CD4-positive, alpha-beta T cell treated with Interleukin-2 at 100 ng/mL for 4 hours (primary cell): ENCODE results near the gene PCLO.
"Not testable (repeated sequence)": the region's sequence is repeated elsewhere in the genome, so short reads cannot be mapped to it uniquely, and the experiment has no call there.

Experiments
- DNase-seq: peaks from one replicate; pipeline ENCODE4 v3.0.0-alpha.2; 2020; ENCODE audit warnings: low spot score

The PCLO gene

DNA sequence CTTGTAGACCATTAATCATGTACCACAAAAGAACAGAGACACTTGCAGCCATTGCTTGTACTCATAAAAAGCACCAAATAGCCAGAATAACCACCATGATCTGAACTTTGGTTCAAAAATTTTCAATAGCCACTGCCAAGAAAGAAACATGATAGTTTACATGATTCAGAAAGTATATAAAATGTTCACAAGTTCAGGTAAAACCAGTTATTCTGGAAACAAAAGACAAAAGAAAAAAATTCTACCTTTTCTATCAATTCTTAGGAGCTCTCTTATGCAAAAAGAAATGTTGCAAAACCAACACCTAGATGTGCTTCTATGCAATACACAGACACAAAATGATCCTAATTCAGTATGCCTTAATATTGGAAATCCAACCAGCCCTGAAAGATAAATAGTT lies 108.7 kb downstream of the PCLO start:
- no peak for DNase-seq

DNA sequence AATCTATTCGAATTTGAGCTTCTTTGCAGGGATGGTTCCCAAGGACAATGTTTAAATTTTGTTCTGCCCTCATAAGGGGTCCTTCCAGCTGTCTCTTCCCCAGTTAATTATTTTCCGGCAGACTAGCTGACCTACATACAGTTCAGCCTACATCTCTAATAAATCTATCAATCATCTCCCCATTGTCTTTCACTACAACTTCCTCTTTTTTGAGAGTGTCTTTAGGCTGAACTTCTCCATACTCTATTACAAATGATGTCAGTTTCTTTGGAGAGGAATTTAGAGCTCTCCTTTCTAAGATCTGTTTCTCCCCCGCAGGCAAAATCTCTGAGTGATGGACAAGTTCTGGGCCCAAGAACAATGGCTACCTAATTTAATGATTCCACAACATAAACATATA lies 122.2 kb downstream of the PCLO start:
- DNase-seq = no peak

- DNase-seq = no peak
Observed at GRCh38 chr7:83038787-83039186, 123.9 kb downstream of the PCLO start.

DNA sequence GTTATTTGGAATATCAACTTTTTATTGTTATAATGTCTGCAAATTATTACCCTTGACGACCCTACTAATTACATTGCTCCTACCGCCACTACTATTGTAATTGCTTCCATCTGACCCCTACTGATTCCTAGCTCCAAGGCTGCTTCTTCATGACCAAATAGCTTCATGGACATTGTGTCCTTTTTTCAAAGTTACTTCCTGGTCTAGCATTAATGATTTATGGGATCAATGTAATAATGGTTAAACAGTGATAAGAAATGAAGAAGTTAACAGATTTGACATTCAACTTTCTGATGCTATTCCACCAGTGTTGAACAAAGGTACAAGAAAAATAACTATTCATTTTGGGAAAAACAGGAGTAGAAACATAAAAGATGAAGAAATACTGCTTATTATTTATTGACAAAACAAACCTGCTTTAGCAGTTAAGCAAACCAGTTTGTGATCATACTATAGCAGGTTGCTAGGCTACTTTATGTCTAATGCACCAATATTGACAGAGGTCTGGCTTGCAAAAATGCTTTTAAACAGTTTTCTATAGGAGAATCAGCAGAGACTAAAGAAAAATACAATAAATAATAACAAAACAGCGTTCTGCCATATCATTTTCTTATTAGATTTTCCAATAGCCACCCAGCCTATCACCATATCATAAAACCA lies 125.8 kb downstream of the PCLO start:
- no peak for DNase-seq

- DNase-seq = no peak
Observed at GRCh38 chr7:83036130-83036529, 126.6 kb downstream of the PCLO start.

- no peak for DNase-seq
Observed at GRCh38 chr7:83032195-83032594, 130.5 kb downstream of the PCLO start.

DNA sequence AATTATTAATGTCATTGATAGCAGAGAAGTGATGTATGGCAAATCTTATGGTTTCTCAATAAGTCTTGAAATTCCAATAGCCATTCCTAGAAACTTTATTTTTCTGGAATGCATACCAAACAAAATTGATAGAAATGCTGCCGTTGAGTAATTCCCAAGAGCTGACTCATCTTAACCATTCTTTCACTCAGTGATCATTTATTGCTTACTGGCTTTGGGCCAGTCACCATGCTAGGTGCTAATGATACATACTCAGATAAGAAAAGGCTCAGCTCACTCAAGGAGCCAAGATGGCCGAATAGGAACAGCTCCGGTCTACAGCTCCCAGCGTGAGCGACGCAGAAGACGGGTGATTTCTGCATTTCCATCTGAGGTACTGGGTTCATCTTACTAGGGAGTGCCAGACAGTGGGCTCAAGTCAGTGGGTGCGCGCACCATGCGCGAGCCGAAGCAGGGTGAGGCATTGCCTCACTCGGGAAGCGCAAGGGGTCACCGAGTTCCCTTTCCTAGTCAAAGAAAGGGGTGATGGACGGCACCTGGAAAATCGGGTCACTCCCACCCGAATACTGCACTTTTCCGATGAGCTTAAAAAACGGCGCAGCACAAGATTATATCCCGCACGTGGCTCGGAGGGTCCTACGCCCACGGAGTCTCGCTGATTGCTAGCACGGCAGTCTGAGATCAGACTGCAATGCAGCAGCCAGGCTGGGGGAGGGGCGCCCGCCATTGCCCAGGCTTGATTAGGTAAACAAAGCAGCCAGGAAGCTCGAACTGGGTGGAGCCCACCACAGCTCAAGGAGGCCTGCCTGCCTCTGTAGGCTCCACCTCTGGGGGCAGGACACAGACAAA lies 138.6 kb downstream of the PCLO start:
- DNase-seq = not testable (repeated sequence)

- DNase-seq = no peak
Observed at GRCh38 chr7:83021032-83021431, 141.7 kb downstream of the PCLO start.

DNA sequence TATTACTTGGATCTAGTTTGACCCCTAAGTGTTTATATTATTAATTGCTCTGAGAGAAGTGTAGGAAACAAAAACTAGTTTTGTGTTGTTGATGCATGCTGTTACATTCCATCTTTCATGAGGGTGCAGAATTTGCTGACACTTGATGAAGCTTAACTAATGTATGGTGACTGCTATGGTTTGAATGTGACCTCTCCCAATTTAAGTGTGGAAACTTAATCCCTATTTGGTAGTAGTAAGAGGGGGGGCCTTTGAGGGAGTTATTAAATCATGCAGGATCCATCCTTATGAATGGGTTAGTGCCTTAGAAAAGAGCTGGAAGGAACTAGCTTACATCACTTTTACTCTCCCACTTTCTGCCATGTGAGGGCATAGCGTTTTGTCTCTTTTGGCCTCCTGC lies 142.5 kb downstream of the PCLO start:
- DNase-seq = no peak

DNA sequence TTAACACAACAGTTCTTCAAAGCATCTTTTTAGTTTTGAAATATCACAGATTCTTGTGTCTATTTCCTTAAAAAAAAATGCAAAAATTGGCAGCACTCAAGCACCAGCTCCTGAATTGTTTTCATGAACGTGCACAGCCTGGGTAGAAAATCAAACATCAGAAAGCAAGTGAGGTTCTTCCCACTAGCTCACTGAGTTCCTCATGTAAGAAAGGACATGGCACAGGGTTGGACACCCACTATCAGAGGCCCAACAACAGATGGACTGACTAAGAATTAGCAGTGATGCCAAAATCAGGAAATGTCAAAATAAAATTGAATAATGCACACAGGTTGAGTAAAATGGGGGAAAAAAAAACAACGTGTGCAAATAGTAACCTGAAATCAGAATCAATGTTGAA lies 146.8 kb downstream of the PCLO start:
- no peak for DNase-seq

DNA sequence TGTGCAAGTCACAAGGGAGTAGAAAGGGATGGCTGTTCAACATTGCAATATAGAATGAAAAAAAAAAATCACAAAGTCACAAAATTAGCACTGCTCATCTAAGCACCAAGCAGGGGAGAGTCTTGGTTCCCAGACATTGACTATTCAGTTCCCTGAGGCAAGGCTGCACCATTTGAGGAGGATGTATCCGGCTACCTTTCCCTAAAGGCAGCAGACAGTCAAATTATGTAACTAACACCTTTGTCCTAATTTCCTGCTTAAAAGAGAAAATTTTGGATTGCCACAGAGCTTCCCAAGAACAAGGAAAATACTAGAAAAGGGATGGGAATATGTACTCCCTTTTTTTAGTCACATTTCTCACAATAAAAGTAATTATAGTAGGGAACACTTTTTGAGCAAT lies 148.1 kb downstream of the PCLO start:
- DNase-seq = no peak

GRCh38 chr7:83011954-83012353 lies 150.7 kb downstream of the PCLO start:
- no peak for DNase-seq

- no peak for DNase-seq
Observed at GRCh38 chr7:83005410-83005809, 157.3 kb downstream of the PCLO start.

- DNase-seq = no peak
Observed at GRCh38 chr7:83001362-83002040, 161.2 kb downstream of the PCLO start.

DNA sequence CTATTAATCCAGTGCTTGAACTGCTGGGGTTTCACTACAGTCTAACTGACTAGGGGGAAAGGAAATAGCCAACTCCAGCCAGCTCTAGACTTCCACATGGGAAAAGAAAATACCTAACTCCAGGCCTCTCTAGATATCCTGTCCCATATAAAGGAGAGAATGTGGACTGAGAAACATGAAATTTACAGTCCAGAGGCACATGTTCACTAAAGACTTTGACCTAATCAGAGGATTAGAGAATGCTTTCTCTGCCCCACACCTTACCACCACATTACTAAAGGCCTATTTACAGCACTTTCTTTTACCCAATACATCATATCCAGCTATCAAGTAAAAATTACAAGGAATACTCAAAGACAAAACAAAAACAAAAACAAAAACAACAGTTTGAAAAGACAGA lies 164.2 kb downstream of the PCLO start:
- DNase-seq = no peak

DNA sequence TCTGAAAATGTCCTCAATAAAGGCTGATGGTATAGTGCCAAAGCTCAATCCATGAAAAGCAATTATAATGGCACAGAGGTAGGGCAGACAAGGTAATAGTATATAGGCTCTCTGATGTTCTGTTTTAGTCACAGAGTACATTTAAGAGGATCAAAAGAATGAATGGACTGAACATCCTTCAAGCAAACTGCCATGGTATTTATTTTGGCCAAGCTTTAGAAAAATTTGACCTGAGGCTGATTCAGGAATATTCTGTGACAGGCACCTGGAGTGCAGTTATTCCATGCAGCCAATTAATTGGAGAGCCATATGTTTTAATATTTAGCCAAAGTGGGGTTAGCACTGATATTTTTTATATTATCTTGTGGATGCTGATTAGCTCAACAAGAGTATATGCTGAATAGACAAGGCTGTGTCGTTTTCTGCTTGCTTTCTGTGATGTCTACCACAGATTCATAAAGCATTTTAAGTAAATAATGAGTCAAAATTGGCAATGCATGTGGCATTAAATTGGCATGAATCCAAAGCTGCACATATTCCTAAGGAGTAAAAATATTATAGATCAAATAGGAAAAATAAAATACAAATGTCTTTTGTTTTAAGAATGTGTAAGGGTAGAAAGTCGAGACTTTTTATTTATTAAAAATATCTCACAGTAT lies 177.4 kb downstream of the PCLO start:
- DNase-seq = no peak

DNA sequence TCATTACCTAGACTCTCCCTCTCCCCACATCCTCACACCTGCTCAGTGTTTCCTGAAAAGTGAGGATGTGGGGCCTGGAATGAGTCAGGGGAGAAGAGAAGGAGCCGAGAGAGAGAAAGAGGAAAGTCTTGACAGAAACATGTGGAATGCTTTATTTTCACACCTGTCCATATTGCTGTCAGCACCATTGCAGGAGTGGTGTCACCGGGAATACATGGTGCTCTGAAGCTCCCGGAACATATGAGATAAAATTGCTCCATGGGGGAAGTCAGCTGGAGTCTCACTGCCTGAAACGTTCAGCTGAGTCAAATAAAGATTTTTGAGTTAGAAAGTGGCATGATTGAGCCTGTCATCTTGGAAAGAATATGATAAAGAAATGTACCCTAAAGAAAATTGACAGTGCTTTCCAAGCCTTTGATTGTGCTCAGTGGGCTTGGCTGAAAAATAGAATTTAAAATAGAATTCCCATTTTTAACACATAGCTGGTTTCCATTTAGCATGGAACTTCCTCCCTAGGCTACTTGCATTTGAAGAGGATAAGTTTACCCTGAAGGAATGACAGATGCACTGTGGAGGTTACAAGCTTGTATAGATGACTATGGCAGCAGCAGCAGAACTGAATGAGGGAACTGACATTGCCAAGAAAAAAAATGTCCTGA lies 182.4 kb downstream of the PCLO start:
- DNase-seq = no peak

DNA sequence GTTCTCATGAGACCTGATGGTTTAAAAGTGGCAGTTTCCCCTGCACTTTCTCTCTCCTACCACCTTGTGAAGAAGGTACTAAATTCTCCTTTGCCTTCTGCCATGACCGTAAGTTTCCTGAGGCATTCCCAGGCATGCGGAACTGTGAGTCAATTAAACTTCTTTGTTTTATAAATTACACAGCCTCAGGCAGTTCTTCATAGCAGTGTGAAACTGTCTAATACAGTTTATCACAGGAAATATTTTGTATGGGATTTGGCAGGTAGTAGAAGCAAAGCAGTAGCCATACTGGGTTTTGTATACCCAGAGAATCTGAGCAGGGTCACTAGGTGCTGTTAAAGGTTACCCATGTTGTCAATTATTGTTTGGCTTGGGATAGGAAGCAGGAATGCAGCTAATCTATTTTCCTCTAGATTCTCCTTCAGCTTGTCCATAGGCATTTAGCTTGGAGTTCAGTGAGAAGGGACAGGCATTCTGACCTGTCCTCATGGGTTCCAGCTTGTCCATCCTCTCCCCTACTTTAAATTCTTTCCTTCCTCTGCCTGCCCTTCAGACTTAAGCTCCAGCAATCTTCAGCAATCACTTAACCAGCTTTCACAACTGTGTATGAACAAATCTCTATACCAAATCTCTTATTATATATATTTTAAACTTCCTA lies 186.7 kb downstream of the PCLO start:
- DNase-seq = no peak

DNA sequence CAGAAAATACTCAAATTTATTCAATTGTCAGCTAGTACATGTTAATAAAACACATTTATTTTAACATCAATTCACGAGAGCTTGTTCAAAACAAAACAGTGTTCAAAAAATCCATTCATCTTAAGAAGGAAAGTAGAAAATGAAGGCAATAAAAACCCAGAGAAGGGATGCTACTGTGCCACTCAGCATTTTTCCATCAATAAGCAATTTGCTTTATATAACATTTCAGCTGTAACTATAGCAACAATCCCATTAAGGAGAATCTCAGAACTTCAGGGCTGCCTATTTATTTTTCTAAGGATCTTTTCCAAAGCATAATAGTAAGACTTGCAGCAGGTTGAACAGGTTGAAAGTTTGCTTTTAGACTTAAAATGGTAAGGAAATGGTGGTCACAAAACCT lies 190.5 kb downstream of the PCLO start:
- DNase-seq = no peak

GRCh38 chr7:82965088-82966036 lies 197.3 kb downstream of the PCLO start:
- DNase-seq = no peak
